T-cell (primary cell): Measurements from ENCODE around the gene MUC2. TPM values are rescaled to one million over a fixed set of nuclear protein-coding genes. Genes with fewer than 3 reads are reported as not detected.
A peak's percentile ranks its signal among the peaks of the same experiment; 100 is the strongest.

ENCODE experiments used
- ATAC-seq, 4 experiments: fragments of 200-7000 bp in 3 of 4; fragments of 150-1000 bp in 1 of 4; cut with Tn5 transposase; replicated peaks in 1 of 4; 1 replicate in 3 of 4; 2 replicates in 1 of 4; pipeline ENCODE4 v1.10.0; 2021; ENCODE audit warnings: moderate library complexity in 3 of 4, mild to moderate bottlenecking in 2 of 4, moderate number of reproducible peaks in 1 of 4
- CTCF ChIA-PET, 2 donors: fragments of 300-600 bp; sonication (Branson Sonifier 250); formaldehyde crosslinking; loops; one replicate each; lab custom pipeline; 2022; ENCODE audit warnings: antibody characterized with exemption in 2 of 2; lab: Charles Lee
- POLR2A ChIA-PET, 2 donors: fragments of 300-600 bp; sonication (Branson Sonifier 250); formaldehyde crosslinking; loops; one replicate each; lab custom pipeline; 2022; ENCODE audit warnings: antibody characterized with exemption in 2 of 2; lab: Charles Lee
- DNase-seq, 35 experiments: peaks; one replicate each; pipeline versions ENCODE4 v3.0.0 to v3.0.0-alpha.2; 2013 to 2023
- H3K27ac ChIP-seq: one replicate; pipeline ENCODE4 v1.5.1; 2013; ENCODE audit warnings: low read length
- H3K27me3 ChIP-seq, 2 experiments: replicated peaks in 1 of 2; 1 replicate in 1 of 2; 2 replicates in 1 of 2; pipeline versions ENCODE4 v1.6.1 to v1.7.0; 2013; ENCODE audit warnings: low read length in 1 of 2, mixed read lengths in 1 of 2; ENCODE audit not compliant: control insufficient read depth in 2 of 2, insufficient read depth in 2 of 2; ENCODE audit errors: extremely low read depth in 1 of 2
- H3K36me3 ChIP-seq, 2 donors: 1 replicate in 1 of 2; 2 replicates in 1 of 2; pipeline versions ENCODE4 v1.6.1 to v1.7.0; 2013; ENCODE audit warnings: low read length in 1 of 2; ENCODE audit not compliant: control insufficient read depth in 2 of 2, insufficient read depth in 1 of 2; ENCODE audit errors: extremely low read depth in 1 of 2
- H3K4me1 ChIP-seq, 2 experiments: 1 replicate in 1 of 2; 2 replicates in 1 of 2; pipeline versions ENCODE4 v1.6.1 to v1.7.0; 2013; ENCODE audit warnings: low read length in 2 of 2, mixed read lengths in 1 of 2; ENCODE audit not compliant: insufficient read depth in 2 of 2, control insufficient read depth in 1 of 2; ENCODE audit errors: extremely low read depth in 1 of 2
- H3K4me3 ChIP-seq, 2 donors: 1 replicate in 1 of 2; 2 replicates in 1 of 2; pipeline versions ENCODE4 v1.5.1 to v1.7.0; 2013; ENCODE audit warnings: mild to moderate bottlenecking in 2 of 2, low read length in 1 of 2, moderate library complexity in 1 of 2; ENCODE audit not compliant: control insufficient read depth in 1 of 2; ENCODE audit errors: extremely low read depth in 1 of 2
- H3K9me3 ChIP-seq: 2 replicates; pipeline ENCODE4 v1.7.0; 2013
- H3K27ac Mint-ChIP-seq, 2 donors: one replicate each; pipeline ENCODE4 v1.8.0; 2020 to 2021; ENCODE audit warnings: mild to moderate bottlenecking in 2 of 2, mixed read lengths in 2 of 2
- H3K27me3 Mint-ChIP-seq, 2 donors: one replicate each; pipeline ENCODE4 v1.8.0; 2021 to 2022; ENCODE audit warnings: mixed read lengths in 2 of 2
- H3K36me3 Mint-ChIP-seq: one replicate; pipeline ENCODE4 v1.8.0; 2021; ENCODE audit warnings: mixed read lengths
- H3K4me1 Mint-ChIP-seq, 3 donors: one replicate each; pipeline ENCODE4 v1.8.0; 2020 to 2022; ENCODE audit warnings: mixed read lengths in 3 of 3, mild to moderate bottlenecking in 1 of 3
- H3K4me3 Mint-ChIP-seq, 3 donors: one replicate each; pipeline ENCODE4 v1.8.0; 2020 to 2022; ENCODE audit warnings: mild to moderate bottlenecking in 3 of 3, mixed read lengths in 3 of 3, moderate library complexity in 3 of 3
- H3K9me3 Mint-ChIP-seq, 3 donors: one replicate each; pipeline ENCODE4 v1.8.0; 2020 to 2022; ENCODE audit warnings: mixed read lengths in 3 of 3
- WGBS: methylation state at CpG from one replicate; pipeline ENCODE4 v1.1.5; 2013; ENCODE audit warnings: missing lambda C conversion rate; ENCODE audit not compliant: insufficient coverage; 5-methylcytosine and 5-hydroxymethylcytosine counted together
- total RNA-seq, 35 experiments: library from RNA in 6 of 35; stranded (reverse) in 6 of 35; fragments of 120-200 nt in 1 of 35; gene quantifications; one replicate each; pipeline versions ENCODE4 v1.2.1 to v1.2.4 and lab custom pipeline; 2013 to 2026

Gene MUC2
- total RNA-seq, 5 donors from 2014 or later (not counting 1 experiment from before 2014, with no cell fraction given), result 0.12 to 1.4 (median 0.53) TPM; not detected in 2

DNA sequence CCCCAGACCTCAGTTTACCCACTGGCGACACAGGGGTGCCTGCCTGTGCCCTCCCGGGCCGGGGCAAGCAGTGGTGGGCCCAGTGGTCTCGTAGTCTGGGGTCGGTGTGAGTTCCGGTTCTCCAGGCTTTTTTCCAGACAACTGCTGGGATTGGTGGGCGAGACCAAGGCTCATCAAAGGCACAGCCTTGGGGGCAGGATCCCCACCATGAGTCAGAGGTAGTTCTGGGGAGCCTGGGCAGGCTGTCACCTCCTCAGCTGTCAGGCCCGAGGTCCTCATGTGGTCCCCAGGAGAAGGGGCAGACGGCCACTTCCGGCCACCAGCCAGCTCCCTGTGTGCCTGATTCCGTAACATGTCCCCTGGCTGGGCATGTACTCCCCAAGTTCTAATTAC lies 827 bp upstream of the MUC2 start:
- Mint-ChIP-seq H3K4me3 (no peak overlapping the region), H3K27me3 (peaks cover 8 to 11% of the 10 kb centered on the region in 2 donors), H3K4me1 (no peaks in the 10 kb centered on the region), H3K27ac (no peak overlapping the region), H3K36me3 (no peaks in the 10 kb centered on the region), H3K9me3 (no peaks in the 10 kb centered on the region)
- ChIA-PET POLR2A (no interaction called here), CTCF (no interaction called here)
- Histone ChIP-seq H3K36me3 (no peaks in the 10 kb centered on the region), H3K4me3 (no peak overlapping the region), H3K27ac (no peak overlapping the region), H3K4me1 (no peaks in the 10 kb centered on the region), H3K27me3 (peaks cover 0 to 50% of the 10 kb centered on the region in 2 experiments), H3K9me3 (no peaks in the 10 kb centered on the region)
- DNase-seq (no peak), ATAC-seq (no peak)
- 77% methylated on average over 8 of the region's 11 CpGs for WGBS

DNA sequence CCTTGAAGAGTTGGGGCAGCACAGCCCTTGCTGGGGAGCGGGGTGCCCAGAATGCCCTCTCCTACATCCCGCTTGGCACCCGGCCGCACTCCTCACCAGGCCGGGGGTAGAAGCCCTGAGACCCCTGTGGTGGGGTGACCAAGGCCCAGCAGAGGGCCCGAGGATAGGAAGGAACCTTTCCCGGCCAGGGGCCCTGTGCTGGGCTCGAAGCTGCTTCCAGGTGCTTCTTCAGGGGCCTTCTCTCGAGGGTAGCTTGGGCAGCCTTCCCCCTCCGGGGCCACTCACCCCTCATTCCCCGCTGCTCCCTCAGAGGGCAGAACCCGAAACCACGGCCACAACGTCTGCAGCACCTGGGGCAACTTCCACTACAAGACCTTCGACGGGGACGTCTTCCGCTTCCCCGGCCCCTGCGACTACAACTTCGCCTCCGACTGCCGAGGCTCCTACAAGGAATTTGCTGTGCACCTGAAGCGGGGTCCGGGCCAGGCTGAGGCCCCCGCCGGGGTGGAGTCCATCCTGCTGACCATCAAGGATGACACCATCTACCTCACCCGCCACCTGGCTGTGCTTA lies 752 bp downstream of the MUC2 start:
- H3K4me1 ChIP-seq, result no peaks in the 10 kb centered on the region
- no peaks in the 10 kb centered on the region for H3K36me3 Mint-ChIP-seq
- no peaks in the 10 kb centered on the region for H3K36me3 ChIP-seq
- ATAC-seq (no peak), DNase-seq (peak in 1 of 35 experiments; percentile 9)
- no peak overlapping the region for H3K27ac ChIP-seq
- peaks cover 4 to 5% of the 10 kb centered on the region in 2 donors for H3K27me3 Mint-ChIP-seq
- no peak overlapping the region for H3K4me3 ChIP-seq
- H3K27me3 ChIP-seq, result peaks cover 0 to 47% of the 10 kb centered on the region in 2 experiments
- ChIA-PET CTCF (no interaction called here), POLR2A (no interaction called here)
- no peaks in the 10 kb centered on the region for H3K9me3 ChIP-seq
- H3K9me3 Mint-ChIP-seq, result no peaks in the 10 kb centered on the region
- no peak overlapping the region for H3K4me3 Mint-ChIP-seq
- H3K4me1 Mint-ChIP-seq, result no peaks in the 10 kb centered on the region
- 89% methylated on average over 23 of the region's 28 CpGs for WGBS
- H3K27ac Mint-ChIP-seq, result no peak overlapping the region

DNA sequence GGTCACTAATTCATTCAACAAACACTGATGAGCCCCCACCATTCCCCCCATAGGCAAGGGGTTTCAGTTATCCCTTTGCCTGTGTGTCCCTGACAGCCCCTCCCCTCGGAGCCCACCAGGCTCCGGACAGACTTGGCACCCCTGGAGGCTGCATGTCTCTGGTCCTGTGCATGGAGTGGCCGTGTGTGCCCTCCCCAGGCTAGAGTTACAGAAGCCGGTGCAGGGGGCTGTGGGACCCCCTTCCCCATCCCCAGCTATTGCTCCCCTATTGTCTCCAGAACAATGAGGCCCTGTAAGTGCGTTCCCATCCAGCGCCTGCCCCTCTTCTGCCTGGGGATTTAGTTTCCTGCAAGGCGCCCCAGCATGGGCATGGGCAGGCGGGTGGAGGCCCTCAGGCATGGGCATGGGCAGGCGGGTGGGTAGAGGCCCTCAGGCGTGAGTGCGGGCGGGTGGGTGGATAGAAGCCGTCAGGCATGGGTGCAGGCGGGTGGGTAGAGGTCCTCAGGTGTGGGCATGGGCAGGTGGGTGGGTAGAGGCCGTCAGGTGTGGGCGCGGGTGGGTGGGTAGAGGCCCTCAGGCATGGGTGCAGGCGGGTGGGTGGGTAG lies 1.5 kb downstream of the MUC2 start:
- Mint-ChIP-seq H3K27ac (no peak overlapping the region), H3K36me3 (no peaks in the 10 kb centered on the region), H3K4me3 (no peak overlapping the region), H3K4me1 (no peaks in the 10 kb centered on the region), H3K27me3 (peaks cover 4 to 5% of the 10 kb centered on the region in 2 donors), H3K9me3 (no peaks in the 10 kb centered on the region)
- no peaks in the 10 kb centered on the region for H3K9me3 ChIP-seq
- POLR2A ChIA-PET, result no interaction called here
- 79% methylated on average over 7 of the region's 18 CpGs for WGBS
- H3K27me3 ChIP-seq, result peaks cover 0 to 40% of the 10 kb centered on the region in 2 experiments
- CTCF ChIA-PET, result no interaction called here
- DNase-seq (no peak), ATAC-seq (no peak)
- H3K27ac ChIP-seq, result no peak overlapping the region
- no peak overlapping the region for H3K4me3 ChIP-seq
- no peaks in the 10 kb centered on the region for H3K4me1 ChIP-seq
- H3K36me3 ChIP-seq, result no peaks in the 10 kb centered on the region

DNA sequence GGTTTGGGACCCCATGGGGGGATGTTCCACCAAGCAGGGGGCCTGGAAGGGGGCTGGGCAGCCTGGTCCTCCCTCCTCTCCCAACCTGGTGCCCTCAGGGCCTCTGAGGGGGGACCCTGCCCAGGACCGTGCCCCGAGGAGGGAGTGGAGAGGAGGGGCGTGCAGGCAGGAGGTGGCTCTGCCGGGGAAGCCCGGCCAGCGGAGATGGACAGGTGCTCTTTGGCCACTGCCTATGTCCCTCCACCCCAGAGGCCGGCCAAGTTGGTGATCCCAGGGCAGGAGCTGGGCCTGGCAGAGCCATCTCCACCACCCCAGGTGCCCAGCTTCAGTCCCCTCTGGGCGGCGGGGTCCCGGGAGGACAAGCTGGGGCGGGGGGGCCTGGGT lies 2.4 kb downstream of the MUC2 start:
- H3K4me1 Mint-ChIP-seq, result no peaks in the 10 kb centered on the region
- no peak overlapping the region for H3K4me3 Mint-ChIP-seq
- H3K36me3 Mint-ChIP-seq, result no peaks in the 10 kb centered on the region
- no peaks in the 10 kb centered on the region for H3K9me3 ChIP-seq
- H3K27ac ChIP-seq, result no peak overlapping the region
- 89% methylated on average over 9 of the region's 11 CpGs for WGBS
- H3K27me3 Mint-ChIP-seq, result peaks cover 0 to 5% of the 10 kb centered on the region in 2 donors
- peaks cover 0 to 31% of the 10 kb centered on the region in 2 experiments for H3K27me3 ChIP-seq
- ATAC-seq (no peak), DNase-seq (no peak)
- no peaks in the 10 kb centered on the region for H3K9me3 Mint-ChIP-seq
- H3K36me3 ChIP-seq, result no peaks in the 10 kb centered on the region
- POLR2A ChIA-PET, result no interaction called here
- no peak overlapping the region for H3K4me3 ChIP-seq
- CTCF ChIA-PET, result interaction anchor here in 1 of 2 donors (0.7 kb wide), 1 partner anchor 25 kb away, joined by 5 read pairs; no protein-coding TSS in a partner anchor
- no peak overlapping the region for H3K27ac Mint-ChIP-seq
- H3K4me1 ChIP-seq, result no peaks in the 10 kb centered on the region

DNA sequence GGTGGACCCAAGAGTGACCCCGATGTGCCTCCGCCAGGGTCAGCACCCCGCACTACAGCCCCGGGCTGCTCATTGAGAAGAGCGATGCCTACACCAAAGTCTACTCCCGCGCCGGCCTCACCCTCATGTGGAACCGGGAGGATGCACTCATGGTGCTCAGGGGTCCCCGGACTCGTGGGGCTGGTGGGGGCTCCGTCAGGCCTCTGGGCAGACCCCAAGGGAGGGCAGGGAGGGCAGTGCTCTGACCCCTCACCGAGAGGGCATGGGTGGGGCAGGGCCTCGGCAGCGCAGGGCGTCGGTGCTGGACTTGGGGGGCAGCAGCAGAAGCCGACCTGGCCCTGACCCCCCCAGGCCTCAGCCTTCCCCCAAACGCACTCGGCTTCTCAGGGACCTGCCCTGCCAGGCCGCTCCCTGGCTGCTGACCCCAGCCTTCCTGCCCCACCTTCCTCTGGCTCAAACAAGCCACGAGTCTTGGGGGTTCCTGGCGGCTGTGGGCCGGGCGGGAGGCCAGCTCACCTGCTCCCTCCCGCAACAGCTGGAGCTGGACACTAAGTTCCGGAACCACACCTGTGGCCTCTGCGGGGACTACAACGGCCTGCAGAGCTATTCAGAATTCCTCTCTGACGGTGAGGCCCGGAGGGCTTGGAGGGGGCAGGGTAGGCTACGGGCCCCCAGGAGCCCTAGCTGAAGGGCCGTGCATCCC lies 2.9 kb downstream of the MUC2 start:
- H3K4me1 ChIP-seq, result no peaks in the 10 kb centered on the region
- H3K27me3 ChIP-seq, result peaks cover 0 to 27% of the 10 kb centered on the region in 2 experiments
- no peak overlapping the region for H3K4me3 ChIP-seq
- no peaks in the 10 kb centered on the region for H3K36me3 Mint-ChIP-seq
- no peaks in the 10 kb centered on the region for H3K4me1 Mint-ChIP-seq
- WGBS, result 81% methylated on average over 28 of the region's 33 CpGs
- H3K9me3 Mint-ChIP-seq, result no peaks in the 10 kb centered on the region
- DNase-seq (no peak), ATAC-seq (no peak)
- H3K36me3 ChIP-seq, result no peaks in the 10 kb centered on the region
- H3K27ac ChIP-seq, result no peak overlapping the region
- H3K4me3 Mint-ChIP-seq, result no peak overlapping the region
- no peak overlapping the region for H3K27ac Mint-ChIP-seq
- ChIA-PET POLR2A (no interaction called here), CTCF (interaction anchor here in 1 of 2 donors (0.7 kb wide), 1 partner anchor 26 kb away, joined by 5 read pairs; no protein-coding TSS in a partner anchor)
- no peaks in the 10 kb centered on the region for H3K9me3 ChIP-seq
- peaks cover 0 to 5% of the 10 kb centered on the region in 2 donors for H3K27me3 Mint-ChIP-seq

DNA sequence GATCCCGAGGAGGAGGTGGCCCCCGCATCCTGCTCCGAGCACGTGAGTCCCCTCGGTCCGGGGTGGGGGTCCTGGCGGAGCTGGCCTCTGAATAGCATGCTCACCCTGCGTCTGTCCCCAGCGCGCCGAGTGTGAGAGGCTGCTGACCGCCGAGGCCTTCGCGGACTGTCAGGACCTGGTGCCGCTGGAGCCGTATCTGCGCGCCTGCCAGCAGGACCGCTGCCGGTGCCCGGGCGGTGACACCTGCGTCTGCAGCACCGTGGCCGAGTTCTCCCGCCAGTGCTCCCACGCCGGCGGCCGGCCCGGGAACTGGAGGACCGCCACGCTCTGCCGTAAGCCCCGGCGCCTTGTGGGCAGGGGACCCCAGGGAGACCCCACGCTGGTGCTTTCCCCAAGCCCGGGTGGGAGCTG lies 3.5 kb downstream of the MUC2 start:
- H3K27me3 Mint-ChIP-seq, result peaks cover 0 to 5% of the 10 kb centered on the region in 2 donors
- no peak overlapping the region for H3K27ac Mint-ChIP-seq
- H3K9me3 ChIP-seq, result no peaks in the 10 kb centered on the region
- H3K4me3 Mint-ChIP-seq, result no peak overlapping the region
- WGBS, result 92% methylated on average over 39 of the region's 39 CpGs
- DNase-seq (no peak), ATAC-seq (no peak)
- no peaks in the 10 kb centered on the region for H3K36me3 Mint-ChIP-seq
- no peaks in the 10 kb centered on the region for H3K36me3 ChIP-seq
- H3K27ac ChIP-seq, result no peak overlapping the region
- ChIA-PET POLR2A (no interaction called here), CTCF (no interaction called here)
- H3K4me3 ChIP-seq, result no peak overlapping the region
- H3K27me3 ChIP-seq, result peaks cover 0 to 24% of the 10 kb centered on the region in 2 experiments
- H3K4me1 ChIP-seq, result no peaks in the 10 kb centered on the region
- no peaks in the 10 kb centered on the region for H3K9me3 Mint-ChIP-seq
- H3K4me1 Mint-ChIP-seq, result no peaks in the 10 kb centered on the region
